Fibroblast of the aortic adventitia (primary cell): Measurements from ENCODE around the gene CGB1. TPM values are rescaled to one million over a fixed set of nuclear protein-coding genes. Genes with fewer than 3 reads are reported as not detected.
"Not testable (repeated sequence)": the region's sequence is repeated elsewhere in the genome, so short reads cannot be mapped to it uniquely, and the experiment has no call there.

Experiments used
- DNase-seq: peaks from one replicate; pipeline ENCODE4 v3.0.0-alpha.2; 2010; ENCODE audit warnings: low read depth
- H3K4me3 ChIP-seq: 2 replicates; pipeline ENCODE4 v1.5.1; 2011; ENCODE audit warnings: low read depth, mild to moderate bottlenecking, control low read depth, low read length, moderate library complexity
- total RNA-seq: library from RNA; depleted of rRNA; stranded (reverse); fragments of >200 nt; gene quantifications from 2 replicates; pipeline ENCODE4 v1.2.3, GENCODE V29; 2012; ENCODE audit warnings: low replicate concordance
- TF ChIP-seq, protein P1 (sequence below): IDR thresholded peaks from 2 replicates; pipeline ENCODE4 v1.5.1; 2011; ENCODE audit warnings: mild to moderate bottlenecking, low read length, control low read depth, inconsistent platforms; ENCODE audit not compliant: insufficient read depth

The CGB1 gene
- total RNA-seq, 1 donor: not detected

DNA sequence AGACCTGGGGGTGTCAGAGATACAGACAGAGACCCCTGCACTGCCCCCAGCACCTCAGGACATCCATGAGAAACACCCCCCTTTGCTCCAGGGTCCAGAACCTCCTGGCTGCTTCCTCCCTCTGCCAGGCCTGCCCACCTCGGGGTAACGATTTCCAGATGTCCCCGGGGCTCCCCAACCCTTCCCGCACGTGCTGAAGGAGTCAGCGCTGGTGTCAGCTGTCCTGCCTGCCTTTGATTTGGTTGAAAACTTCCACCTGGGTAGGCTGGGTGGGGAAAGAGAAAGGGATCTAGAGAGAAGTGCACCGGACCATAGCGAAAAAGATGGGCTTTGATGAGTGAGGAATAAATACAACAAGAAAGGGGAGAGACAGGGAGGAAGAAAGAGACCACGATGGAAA lies 22.4 kb upstream of the CGB1 start:
- TF ChIP-seq, protein P1, sequence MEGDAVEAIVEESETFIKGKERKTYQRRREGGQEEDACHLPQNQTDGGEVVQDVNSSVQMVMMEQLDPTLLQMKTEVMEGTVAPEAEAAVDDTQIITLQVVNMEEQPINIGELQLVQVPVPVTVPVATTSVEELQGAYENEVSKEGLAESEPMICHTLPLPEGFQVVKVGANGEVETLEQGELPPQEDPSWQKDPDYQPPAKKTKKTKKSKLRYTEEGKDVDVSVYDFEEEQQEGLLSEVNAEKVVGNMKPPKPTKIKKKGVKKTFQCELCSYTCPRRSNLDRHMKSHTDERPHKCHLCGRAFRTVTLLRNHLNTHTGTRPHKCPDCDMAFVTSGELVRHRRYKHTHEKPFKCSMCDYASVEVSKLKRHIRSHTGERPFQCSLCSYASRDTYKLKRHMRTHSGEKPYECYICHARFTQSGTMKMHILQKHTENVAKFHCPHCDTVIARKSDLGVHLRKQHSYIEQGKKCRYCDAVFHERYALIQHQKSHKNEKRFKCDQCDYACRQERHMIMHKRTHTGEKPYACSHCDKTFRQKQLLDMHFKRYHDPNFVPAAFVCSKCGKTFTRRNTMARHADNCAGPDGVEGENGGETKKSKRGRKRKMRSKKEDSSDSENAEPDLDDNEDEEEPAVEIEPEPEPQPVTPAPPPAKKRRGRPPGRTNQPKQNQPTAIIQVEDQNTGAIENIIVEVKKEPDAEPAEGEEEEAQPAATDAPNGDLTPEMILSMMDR: no peak
- H3K4me3 ChIP-seq: no peak overlapping the region
- DNase-seq: no peak

DNA sequence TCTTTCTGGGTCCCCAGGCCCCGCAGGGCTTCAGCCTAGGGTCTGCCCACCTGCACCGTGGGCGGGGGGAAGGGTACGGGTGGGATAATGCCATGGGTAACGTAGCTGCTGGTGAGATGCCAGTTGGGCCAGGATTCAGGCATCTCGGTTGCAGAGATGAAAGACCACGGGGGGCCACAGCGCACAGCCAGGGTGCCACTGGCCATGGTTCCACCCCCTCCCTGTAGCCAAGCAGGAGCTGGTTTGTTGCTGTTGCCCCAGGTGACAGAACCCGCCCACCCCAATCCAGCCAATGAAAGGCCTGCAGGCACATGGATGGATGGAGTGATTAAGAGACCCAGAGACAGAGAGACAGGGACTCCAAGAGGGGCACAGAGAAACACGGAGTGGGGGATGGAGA lies 21.9 kb upstream of the CGB1 start:
- H3K4me3 ChIP-seq: no peak overlapping the region
- TF ChIP-seq, protein P1: no peak
- peak; percentile 31 for DNase-seq

DNA sequence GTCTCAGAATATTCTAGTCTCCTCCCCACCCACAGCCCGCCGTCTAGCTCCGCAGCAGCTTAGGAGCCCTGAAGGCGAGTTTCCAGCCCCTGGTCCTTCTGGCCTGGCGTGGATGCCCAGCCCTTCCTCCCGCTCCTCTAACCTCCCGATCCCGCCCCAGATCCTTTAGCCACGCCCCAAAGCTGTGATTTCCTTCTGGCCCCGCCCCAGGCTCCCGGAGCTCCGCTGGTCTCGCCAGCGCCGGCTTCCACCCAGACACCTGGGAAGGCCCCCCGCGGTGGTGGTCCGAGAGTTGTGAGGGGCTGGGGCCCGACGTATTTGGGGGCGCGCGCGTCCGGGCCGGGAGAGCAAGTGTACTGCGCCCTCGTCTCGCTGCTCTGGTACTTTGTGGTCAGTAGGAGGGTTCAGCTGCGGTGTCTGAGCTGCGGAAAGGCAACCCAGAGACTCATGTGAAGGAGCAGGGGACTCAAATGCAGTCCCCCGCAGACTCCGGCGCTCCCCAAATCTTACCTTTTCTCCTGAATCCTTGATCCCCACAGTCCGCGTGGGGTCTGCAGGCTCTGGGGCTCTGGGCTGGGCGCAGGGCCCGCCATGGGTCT lies 21.0 kb upstream of the CGB1 start, which contains the start of gene CGB7:
TSS of gene CGB7 (minus strand) at position 114 of the 599 bp plus-strand sequence. CDS start 2,374 bp downstream, outside the sequence.
- peak; percentile 50 for DNase-seq
- peak within 1 kb of the TSS; percentile 66 for H3K4me3 ChIP-seq
- TF ChIP-seq, protein P1: no peak

DNA sequence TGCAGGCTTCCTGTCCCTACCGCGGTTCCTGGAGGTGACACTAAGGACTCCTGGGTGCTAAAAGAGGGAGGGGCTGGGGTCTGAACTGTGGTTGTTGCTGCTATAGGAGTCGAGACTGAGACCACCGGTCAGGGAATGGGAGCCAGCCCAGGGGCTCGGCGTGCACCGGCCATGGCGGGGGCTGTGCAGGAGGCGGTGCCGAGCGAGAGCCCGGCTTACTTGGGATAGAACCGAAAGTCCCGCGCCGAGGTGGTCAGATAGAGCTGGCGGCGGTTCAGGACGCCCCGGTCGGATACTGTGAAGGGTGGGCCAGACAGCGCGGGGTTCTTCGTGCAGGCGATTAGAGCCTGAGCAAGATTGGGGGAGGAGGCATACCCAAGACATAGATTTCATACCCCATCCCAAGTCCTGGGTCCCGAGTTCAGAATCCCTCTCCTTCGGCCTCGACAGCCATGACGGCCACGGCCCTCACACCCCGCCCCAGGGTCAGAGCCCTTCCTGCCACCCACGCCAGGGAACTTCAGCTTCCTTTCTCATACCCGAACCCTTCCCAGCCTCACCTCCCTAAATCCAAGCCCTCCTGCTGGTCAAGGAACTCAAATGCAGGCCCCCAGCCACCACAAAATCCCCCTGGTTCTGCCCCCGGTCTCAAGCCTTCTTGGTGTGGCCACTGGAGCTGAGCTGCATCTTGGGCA lies 20.4 kb upstream of the CGB1 start:
- not testable (repeated sequence) for DNase-seq
- H3K4me3 ChIP-seq: peak overlapping the region; percentile 66

DNA sequence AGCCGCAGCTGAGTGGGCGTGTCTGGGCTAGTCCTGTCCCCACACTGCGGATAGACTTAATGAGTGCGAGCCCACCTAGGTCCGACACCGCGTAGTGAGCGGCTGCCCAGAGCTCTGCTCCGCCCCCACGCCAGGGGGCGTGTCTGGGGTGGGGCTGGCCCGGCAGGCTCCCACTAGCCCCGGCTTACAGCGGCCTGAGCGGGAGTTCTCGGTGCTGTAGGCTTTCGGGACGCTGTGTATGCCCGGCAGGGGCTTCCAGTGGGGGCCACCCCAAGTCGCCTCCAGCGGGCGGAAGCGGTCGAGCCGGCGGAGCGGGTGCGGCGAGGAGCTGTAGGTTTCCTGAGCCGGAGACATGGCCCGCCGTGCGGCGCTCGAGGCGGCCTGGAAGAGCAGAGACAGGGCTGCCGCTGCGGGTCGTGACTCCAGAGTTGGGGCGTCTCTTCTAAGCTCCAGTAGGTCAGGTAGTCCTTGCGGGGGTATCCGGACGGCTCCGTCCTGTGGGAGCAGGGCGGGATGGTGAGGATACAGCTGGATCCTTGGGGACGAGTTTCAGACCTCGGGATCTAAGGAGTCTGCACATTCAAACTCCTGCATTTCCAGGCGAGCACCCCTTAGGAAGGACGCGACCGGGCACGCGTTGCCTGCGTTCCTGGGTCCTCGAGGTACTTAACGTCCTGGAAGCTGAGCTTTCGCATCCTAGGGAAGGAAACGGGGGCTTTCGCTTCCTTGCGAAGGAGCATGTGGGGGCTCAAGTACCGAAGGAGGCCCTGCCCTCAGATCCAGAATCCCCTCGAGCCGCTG lies 19.6 kb upstream of the CGB1 start:
- peak; percentile 33 for DNase-seq
- H3K4me3 ChIP-seq: peak overlapping the region; percentile 66
- TF ChIP-seq, protein P1: peak; percentile 31

DNA sequence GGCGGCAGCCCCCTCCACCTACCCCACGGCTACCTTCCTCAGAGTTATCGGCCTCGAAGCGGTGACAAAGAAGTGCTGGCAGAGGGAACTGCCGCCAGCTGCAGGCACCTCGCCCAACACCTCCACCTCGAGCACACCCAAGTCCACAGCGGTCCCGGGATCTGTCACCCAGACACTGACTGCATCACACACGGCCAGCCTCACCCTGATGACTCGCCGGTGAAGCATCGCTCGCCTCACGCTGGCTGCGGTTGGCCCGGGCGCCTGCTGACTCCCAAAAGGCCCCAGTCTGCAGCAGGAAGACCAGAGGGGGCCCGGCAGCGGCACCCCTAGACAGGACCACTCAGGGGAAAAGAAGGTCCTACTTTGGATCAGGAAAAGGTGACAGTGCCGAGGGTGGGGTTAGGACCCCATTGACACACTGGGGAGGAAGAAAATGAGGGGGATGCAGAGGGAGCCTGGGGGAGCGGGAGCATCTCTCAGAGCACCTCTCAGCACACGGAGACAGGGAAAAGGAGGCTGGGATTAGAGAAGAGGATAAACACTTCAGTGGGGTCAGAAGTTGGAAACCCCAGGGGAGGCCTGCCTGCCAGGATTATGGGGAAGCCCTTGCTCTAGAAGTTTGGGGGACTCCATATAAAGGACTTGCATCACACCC lies 13.8 kb upstream of the CGB1 start:
- peak; percentile 44 for DNase-seq
- not testable (repeated sequence) for H3K4me3 ChIP-seq

DNA sequence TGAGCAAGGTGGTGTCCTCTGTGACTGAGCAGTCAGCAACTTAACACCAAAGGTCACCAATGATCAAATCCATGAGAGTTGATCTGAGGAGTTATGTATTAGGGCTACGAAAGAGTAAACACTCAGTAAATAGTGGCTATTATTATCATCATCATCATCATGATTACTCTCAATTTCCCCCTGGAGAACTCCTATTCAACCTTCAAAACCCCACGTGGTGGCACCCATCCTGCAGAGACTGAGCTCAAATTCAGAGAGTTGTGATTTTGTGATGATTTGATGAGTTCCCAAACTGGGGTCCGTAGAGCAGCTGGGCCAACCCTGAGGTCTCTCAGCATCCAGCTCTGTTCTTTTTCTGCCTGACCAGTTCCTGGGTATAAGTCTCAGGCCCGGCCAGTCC lies 13.1 kb upstream of the CGB1 start:
- not testable (repeated sequence) for DNase-seq, H3K4me3 ChIP-seq

DNA sequence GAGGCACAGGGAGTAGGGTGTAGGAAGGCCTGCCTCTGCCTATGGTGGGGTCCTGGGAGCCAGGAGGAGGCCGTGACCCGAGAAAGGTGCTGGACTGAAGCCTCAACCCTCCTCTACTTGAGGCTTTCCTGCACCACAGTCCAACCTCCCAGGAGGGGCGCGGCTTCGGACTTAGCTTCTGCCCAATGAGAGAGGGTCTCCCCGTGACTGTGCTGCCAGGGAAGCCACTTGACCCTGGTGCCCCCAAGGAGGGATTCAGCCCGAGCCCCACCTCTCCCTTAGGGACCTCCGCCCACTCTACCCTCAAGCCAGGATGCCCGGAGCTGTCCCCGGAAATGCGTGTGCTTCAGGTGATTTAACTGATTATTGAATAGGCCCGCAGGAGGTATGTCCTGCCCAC lies 12.3 kb upstream of the CGB1 start, which contains the start of gene CGB8:
TSS of gene CGB8 (minus strand) at position 101 of the 400 bp plus-strand sequence. CDS start 372 bp downstream, outside the sequence.
- not testable (repeated sequence) for DNase-seq

DNA sequence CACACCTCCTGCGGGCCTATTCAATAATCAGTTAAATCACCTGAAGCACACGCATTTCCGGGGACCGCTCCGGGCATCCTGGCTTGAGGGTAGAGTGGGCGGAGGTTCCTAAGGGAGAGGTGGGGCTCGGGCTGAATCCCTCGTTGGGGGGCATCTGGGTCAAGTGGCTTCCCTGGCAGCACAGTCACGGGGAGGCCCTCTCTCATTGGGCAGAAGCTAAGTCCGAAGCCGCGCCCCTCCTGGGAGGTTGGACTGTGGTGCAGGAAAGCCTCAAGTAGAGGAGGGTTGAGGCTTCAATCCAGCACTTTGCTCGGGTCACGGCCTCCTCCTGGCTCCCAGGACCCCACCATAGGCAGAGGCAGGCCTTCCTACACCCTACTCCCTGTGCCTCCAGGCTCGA lies 6.9 kb upstream of the CGB1 start, which contains the start of gene CGB5:
TSS of gene CGB5 (plus strand) at position 301 of the 400 bp plus-strand sequence. CDS start 362 bp downstream, outside the sequence.
- DNase-seq, H3K4me3 ChIP-seq: not testable (repeated sequence)

More for the DNA sequence above, 12.3 kb upstream of the CGB1 start, which contains the start of gene CGB8:
- not testable (repeated sequence) for H3K4me3 ChIP-seq

DNA sequence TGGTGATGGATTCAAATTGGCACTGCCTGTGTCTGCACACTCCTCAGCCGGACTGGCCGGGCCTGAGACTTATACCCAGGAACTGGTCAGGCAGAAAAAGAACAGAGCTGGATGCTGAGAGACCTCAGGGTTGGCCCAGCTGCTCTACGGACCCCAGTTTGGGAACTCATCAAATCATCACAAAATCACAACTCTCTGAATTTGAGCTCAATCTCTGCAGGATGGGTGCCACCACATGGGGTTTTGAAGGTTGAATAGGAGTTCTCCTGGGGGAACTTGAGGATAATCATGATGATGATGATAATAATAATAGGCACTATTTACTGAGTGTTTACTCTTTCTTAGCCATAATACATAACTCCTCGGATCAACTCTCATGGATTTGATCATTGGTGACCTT lies 6.0 kb upstream of the CGB1 start:
- DNase-seq: not testable (repeated sequence)

More for the DNA sequence above, 6.0 kb upstream of the CGB1 start:
- not testable (repeated sequence) for H3K4me3 ChIP-seq
